Stomach (tissue), 9 donors: ENCODE results near the gene PGA4. TPM values are rescaled to one million over a fixed set of nuclear protein-coding genes. Genes with fewer than 3 reads are reported as not detected.

Experiments used
- DNase-seq, 2 donors: peaks; one replicate each; pipeline versions ENCODE4 v3.0.0 to v3.0.0-alpha.2; 2013 to 2019
- H3K27ac ChIP-seq, 5 donors: fragments of 200-600 bp in 4 of 5; sonication (generic) in 4 of 5; one replicate each; pipeline ENCODE4 v1.5.1; 2013 to 2019; ENCODE audit warnings: mild to moderate bottlenecking in 1 of 5, moderate library complexity in 1 of 5
- H3K27me3 ChIP-seq, 3 donors: fragments of 200-600 bp; sonication (generic); one replicate each; pipeline ENCODE4 v1.5.1; 2017 to 2019; ENCODE audit warnings: mixed run types in 1 of 3
- H3K36me3 ChIP-seq, 4 donors: fragments of 200-600 bp; sonication (generic); 1 replicate in 3 of 4; 2 replicates in 1 of 4; pipeline ENCODE4 v1.5.1; 2016 to 2019
- H3K4me1 ChIP-seq, 4 donors: fragments of 200-600 bp; sonication (generic); one replicate each; pipeline ENCODE4 v1.5.1; 2016 to 2019
- H3K4me3 ChIP-seq, 4 donors: fragments of 200-600 bp; sonication (generic) in 3 of 4; one replicate each; pipeline ENCODE4 v1.5.1; 2016 to 2019; ENCODE audit warnings: mild to moderate bottlenecking in 1 of 4
- H3K9me3 ChIP-seq, 4 donors: fragments of 200-600 bp; sonication (generic); one replicate each; pipeline ENCODE4 v1.5.1; 2016 to 2019
- CTCF ChIP-seq, 7 experiments: fragments of 450-650 bp in 4 of 7; fragments of 200-600 bp in 3 of 7; sonication (generic) in 3 of 7; IDR thresholded peaks; one replicate each; pipeline ENCODE4 v1.5.1; 2016 to 2019; ENCODE audit warnings: antibody characterized with exemption in 7 of 7, control low read depth in 2 of 7, mild to moderate bottlenecking in 1 of 7
- EP300 ChIP-seq: sonication (generic); formaldehyde crosslinking; IDR thresholded peaks from one replicate; pipeline ENCODE4 v1.6.1; 2017; ENCODE audit warnings: antibody characterized with exemption
- POLR2A ChIP-seq, 4 donors: fragments of 450-650 bp; IDR thresholded peaks; one replicate each; pipeline ENCODE4 v1.6.1; 2016; ENCODE audit warnings: antibody characterized with exemption in 4 of 4, control low read depth in 2 of 4, mild to moderate bottlenecking in 1 of 4, moderate library complexity in 1 of 4
- POLR2AphosphoS5 ChIP-seq, 3 donors: sonication (generic); formaldehyde crosslinking; IDR thresholded peaks; one replicate each; pipeline ENCODE4 v1.6.1; 2016; ENCODE audit warnings: antibody characterized with exemption in 3 of 3
- WGBS, 5 donors: extraction: QIAGEN DNeasy Blood & Tissue Kit in 3 of 5; methylation state at CpG; one replicate each; pipeline versions ENCODE4 v1.1.5 to v1.1.7; 2013 to 2018; 5-methylcytosine and 5-hydroxymethylcytosine counted together
- intact Hi-C: fragments of 100-400 bp; cut with DNase I; formaldehyde crosslinking; loops from one replicate; pipeline ENCODE4 v1.15.1; 2023; ENCODE audit warnings: low total_unique reads
- polyA plus RNA-seq, 3 donors: library from polyadenylated mRNA; stranded (reverse); fragments of 200-250 nt; gene quantifications; one replicate each; pipeline ENCODE4 v1.2.3, GENCODE V29; 2013
- total RNA-seq, 5 donors: library from RNA; depleted of rRNA; stranded (reverse); fragments of >200 nt; gene quantifications; one replicate each; pipeline versions ENCODE4 v1.1.0 to v1.2.3, GENCODE V29; 2014 to 2016
- donor health status: healthy with polysubstance abuse.
- donor health status: Bipolar disorder and iron deficiency.
- donor health status: healthy.

Gene PGA4
- total and polyA plus RNA-seq, 8 donors = 386 to 107,207 (median 16,893) TPM

DNA sequence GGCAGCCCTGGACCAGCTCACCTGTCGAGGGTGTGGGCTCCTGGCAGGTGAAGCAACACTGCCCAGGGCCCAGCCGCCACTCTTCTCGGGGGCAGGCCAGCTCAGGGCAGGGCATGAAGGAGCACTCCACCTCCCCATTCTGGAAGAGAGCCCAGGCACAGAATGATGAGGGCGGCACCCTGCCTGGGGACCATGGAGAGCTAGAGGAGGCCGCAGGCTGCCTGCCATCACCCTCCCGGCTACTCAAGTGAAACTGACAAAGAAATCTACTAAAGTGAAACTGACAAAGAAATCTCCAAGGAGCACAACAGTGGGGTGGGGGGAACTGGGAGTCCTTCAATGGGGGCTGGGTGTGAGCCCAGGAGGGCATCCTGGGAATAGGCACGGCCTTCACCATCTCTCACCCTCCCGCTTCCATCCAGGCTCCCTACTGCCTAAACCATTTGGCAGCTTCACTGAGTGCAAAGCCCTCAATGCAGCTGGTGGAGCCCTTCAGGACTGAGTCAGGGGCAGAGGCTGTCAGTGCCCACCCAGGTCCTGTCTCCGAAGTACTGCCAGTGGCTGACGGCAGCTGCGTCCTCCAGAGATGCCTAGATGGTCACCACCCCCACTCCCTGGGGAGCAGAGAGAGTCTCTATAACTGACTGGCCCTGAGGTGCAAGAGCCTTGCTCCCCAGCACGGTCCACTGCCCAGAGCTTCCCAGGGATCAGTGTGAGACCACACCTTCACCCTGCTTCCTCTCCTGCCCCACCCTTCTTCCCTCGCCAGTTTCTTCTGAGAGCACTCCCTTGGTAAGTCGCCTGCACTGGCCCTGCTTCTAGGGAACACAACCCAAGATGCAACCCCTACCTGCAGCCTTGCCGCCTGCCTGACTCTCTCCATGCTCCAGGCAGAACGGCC is 51.3 kb downstream of the PGA4 start:
- WGBS, 5 donors = 61 to 72% (median 66%) methylated on average over 14 to 16 of the region's 16 CpGs
- DNase-seq = peak in 1 of 2 donors; percentile 71

GRCh38 chr11:61274084-61274483 is 51.9 kb downstream of the PGA4 start:
- intact Hi-C loops = no loop called here
- Histone ChIP-seq H3K36me3 (no peaks in the 10 kb centered on the region), H3K27me3 (peaks cover 0 to 8% (median 0%) of the 10 kb centered on the region in 3 donors), H3K27ac (no peak overlapping the region), H3K9me3 (no peaks in the 10 kb centered on the region), H3K4me3 (no peak overlapping the region), H3K4me1 (peaks cover 0 to 11% (median 0%) of the 10 kb centered on the region in 4 donors)
- 84 to 97% (median 95%) methylated on average over 4 of the region's 4 CpGs for WGBS, 5 donors
- DNase-seq = no peak
- TF ChIP-seq EP300 (no peak), POLR2A (IDR thresholded peaks at IDR 0.05) (no peak), POLR2AphosphoS5 (IDR thresholded peaks at IDR 0.05) (no peak), CTCF (IDR thresholded peaks at IDR 0.05) (no peak)

More for the DNA sequence above, 51.3 kb downstream of the PGA4 start:
- intact Hi-C loops = no loop called here
- no peak overlapping the region for H3K4me3 ChIP-seq
- no peak overlapping the region for H3K27ac ChIP-seq
- H3K27me3 ChIP-seq = peaks cover 0 to 8% (median 0%) of the 10 kb centered on the region in 3 donors
- TF ChIP-seq EP300 = no peak
- no peak for TF ChIP-seq POLR2AphosphoS5 (IDR thresholded peaks at IDR 0.05)
- TF ChIP-seq POLR2A (IDR thresholded peaks at IDR 0.05) = no peak
- no peak for TF ChIP-seq CTCF (IDR thresholded peaks at IDR 0.05)
- no peaks in the 10 kb centered on the region for H3K36me3 ChIP-seq
- H3K4me1 ChIP-seq = peaks cover 0 to 11% (median 0%) of the 10 kb centered on the region in 4 donors
- no peaks in the 10 kb centered on the region for H3K9me3 ChIP-seq

GRCh38 chr11:61275191-61275590 is 53.0 kb downstream of the PGA4 start:
- Histone ChIP-seq H3K27me3 (peaks cover 0 to 8% (median 0%) of the 10 kb centered on the region in 3 donors), H3K4me1 (peaks cover 0 to 11% (median under 1%) of the 10 kb centered on the region in 4 donors), H3K36me3 (no peaks in the 10 kb centered on the region), H3K9me3 (no peaks in the 10 kb centered on the region), H3K4me3 (no peak overlapping the region), H3K27ac (no peak overlapping the region)
- intact Hi-C loops = no loop called here
- DNase-seq = no peak
- 90 to 94% (median 93%) methylated on average over 4 of the region's 4 CpGs for WGBS, 5 donors
- no peak for TF ChIP-seq CTCF (IDR thresholded peaks at IDR 0.05)
- no peak for TF ChIP-seq POLR2AphosphoS5 (IDR thresholded peaks at IDR 0.05)
- no peak for TF ChIP-seq POLR2A (IDR thresholded peaks at IDR 0.05)
- TF ChIP-seq EP300 = no peak

DNA sequence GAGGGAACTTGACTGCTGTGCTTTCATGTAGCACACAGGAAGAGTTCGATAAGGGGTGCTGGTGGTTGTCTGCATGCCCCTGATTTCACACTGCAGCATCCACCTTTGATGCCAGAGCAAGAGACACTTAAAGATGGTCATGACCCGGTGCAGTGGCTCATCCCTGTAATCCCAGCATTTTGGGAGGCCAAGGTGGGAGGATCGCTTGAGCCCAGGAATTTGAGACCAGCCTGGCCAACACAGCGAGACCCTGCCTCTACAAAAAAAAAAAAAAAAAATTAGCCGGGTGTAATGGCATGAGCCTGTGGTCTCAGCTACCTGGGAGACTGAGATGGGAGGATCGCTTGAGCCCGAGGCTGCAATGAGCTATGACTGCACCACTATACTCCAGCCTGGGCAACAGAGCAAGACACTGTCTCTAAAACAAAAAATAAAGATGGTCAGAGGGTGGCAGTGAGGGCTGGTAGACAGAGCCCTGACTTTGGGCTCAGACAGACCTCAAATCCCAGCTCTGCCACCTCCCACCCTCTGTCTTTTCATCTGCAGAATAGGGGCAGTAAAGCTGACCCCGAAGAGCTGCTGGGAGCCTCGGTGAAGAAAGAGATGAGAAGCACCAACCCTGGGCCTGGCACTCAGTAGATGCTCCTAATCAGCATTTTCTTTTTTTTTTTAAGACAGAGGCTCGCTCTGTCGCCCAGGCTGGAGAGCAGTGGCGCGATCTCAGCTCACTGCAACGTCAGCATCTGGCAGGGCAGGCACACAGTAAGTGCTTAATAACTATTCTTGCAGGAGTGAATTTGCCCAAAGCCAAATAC is 55.2 kb downstream of the PGA4 start:
- WGBS, 5 donors = 86 to 91% (median 89%) methylated on average over 14 of the region's 14 CpGs
- Histone ChIP-seq H3K9me3 (no peaks in the 10 kb centered on the region), H3K36me3 (no peaks in the 10 kb centered on the region), H3K4me1 (peaks cover 0 to 27% (median 17%) of the 10 kb centered on the region in 4 donors), H3K27ac (no peak overlapping the region), H3K4me3 (no peak overlapping the region), H3K27me3 (peaks cover 0 to 17% (median 0%) of the 10 kb centered on the region in 3 donors)
- DNase-seq = no peak
- intact Hi-C loops = no loop called here
- no peak for TF ChIP-seq POLR2AphosphoS5 (IDR thresholded peaks at IDR 0.05)
- TF ChIP-seq POLR2A (IDR thresholded peaks at IDR 0.05) = no peak
- no peak for TF ChIP-seq CTCF (IDR thresholded peaks at IDR 0.05)
- no peak for TF ChIP-seq EP300
